NCI-H146 treated with DMSO at 0.1 percent for 48 hours (cell line): Measurements from ENCODE around the gene SENP7.
"Not testable (repeated sequence)": the region's sequence is repeated elsewhere in the genome, so short reads cannot be mapped to it uniquely, and the experiment has no call there.

ENCODE experiments used
- DNase-seq: peaks from one replicate; lab custom pipeline; 2025; ENCODE audit not compliant: unreplicated experiment; lab: John Stamatoyannopoulos, UW

SENP7 gene

DNA sequence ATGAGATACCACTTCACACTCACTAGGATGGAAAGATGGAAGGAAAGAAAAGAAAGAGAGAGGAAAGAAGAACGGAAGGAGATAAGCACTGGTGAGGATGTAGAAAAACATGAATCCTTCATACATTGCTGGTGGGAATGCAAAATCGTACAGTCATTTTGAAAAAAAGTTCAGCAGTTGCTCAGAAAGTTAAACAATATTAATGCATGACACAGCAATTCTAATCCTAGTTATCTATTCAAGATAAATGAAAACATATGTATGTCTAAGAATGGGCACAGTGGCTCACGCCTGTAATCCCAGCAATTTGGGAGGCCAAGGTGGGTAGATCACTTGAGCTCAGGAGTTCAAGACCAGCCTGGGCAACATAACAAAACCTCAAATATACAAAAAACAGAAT, 59.1 kb downstream of the SENP7 start:
- DNase-seq, result no peak

DNA sequence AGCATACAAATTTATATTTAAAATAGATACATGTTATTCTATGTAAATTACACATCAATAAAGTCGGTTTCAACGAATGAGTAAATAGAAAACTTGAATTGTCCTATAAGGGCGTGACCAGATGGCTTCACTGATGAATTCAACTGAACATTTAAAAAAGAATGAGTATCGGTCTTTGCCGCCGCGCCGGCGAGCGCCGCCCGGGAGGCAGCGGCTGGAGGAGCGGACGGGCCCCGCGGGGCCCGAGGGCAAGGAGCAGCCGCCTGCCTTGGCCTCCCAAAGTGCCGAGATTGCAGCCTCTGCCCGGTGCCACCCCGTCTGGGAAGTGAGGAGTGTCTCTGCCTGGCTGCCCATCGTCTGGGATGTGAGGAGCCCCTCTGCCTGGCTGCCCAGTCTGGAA, 74.4 kb downstream of the SENP7 start:
- not testable (repeated sequence) for DNase-seq

DNA sequence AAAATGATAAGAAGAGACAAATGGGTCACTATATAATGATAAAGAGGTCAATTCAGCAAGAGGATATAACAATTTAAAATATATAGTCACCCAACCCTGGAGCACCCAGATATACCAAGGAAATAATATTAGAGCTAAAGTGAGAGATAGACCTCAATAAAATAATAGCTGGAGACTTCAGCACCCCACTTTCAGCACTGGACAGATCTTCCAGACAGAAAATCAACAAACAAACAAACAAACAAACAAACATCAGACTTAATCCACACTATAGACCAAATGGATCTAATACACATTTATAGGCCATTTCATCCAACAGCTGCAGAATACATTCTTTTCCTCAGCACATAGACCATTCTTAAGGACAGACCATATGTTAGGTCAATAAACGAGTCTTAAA, 79.4 kb downstream of the SENP7 start:
- no peak for DNase-seq

DNA sequence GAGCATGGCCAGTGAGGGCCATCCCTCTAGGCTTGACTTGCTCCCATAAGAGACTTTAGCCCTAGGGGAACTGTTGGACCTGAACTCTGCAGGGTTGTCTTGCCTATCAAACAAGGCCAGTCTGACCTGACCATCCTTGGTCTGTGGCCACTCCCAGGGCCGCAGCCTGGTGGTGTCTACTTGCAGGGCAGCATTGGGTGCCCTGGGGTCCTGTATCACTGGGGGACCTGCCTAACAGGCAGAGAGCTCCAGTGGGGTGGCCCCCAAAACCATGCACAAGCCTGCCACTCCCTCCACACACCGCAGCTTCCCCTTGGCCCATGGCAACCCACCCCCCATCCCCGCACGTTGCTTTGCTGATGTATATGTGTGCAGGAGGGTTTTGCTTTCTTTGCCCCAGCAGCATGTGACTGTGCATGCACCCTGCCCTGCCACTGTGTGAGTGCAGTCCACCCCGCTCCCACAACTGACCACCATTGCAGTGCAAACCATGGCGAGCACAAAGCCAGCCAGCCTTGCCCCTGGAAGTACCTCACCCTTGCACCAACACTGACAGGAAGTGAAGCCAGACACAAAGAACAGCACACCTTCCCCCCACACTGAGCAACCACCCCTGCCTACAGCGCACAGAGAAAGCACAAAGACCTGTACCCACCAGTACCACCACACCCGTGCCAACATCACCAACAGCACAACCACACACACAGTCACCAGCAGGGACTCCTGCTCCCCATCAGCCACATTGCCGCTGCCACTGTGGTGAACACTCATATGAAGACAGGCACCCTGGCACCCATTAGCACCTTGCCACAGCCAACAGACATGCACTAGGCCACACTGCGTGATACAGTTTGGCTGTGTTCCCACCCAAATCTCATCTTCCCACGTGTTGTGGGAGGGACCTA, 88.8 kb downstream of the SENP7 start:
- no peak for DNase-seq

DNA sequence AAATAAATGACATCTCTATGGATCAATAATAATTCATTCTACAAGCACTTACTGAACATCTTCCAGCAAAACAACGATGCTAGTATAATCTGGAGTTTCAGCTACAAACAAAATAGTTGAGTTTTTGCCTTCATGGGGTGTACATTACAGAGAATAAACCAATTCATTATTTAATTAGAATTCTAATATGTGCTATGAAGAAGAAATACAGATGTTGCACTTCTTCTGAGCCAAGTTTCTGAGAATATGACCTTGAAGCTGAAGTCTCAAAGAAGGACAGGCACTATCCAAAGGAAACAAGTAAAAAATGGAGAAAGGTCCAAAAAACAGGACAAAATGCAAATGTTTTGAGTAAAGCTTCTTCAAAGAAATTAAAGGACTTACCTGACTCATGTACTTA, 94.2 kb downstream of the SENP7 start:
- DNase-seq, result no peak

DNA sequence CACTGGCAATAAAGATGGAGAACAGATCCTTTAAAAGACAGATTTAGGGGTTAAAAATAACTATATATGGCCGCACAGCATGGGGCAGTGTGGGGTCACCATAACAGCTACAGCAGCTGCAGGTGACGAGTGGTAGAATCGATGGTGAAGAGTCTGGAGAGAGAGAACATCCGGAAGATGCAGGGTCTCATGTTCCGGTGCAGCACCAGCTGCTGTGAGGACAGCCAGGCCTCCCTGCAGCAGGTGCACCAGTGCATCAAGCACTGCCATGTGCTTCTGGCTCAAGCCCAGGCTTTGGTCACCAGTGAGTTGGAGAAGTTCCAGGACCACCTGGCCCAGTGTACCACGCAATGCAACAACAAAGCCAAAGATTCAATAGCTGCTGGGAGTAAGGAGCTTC, 98.9 kb downstream of the SENP7 start:
- DNase-seq, result peak; percentile 50

DNA sequence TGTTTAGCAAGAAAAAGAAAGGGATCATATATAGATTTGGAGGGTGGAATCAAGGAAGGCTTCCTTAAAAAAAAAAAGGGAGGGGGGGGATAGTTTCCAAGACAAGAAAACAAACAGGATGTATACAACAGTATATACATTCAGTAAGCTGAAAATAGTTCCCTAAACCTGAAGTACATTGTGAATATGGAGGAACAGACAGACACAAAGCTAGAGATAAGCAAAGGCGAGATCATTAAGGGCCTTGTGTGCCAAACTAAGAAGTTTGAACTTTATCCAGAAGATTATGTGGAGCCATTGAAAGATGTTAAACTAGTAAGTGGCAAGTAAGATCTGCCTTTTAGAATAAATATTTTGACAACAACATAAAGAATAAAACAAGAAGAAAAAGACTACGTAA, 99.4 kb downstream of the SENP7 start:
- DNase-seq, result no peak

DNA sequence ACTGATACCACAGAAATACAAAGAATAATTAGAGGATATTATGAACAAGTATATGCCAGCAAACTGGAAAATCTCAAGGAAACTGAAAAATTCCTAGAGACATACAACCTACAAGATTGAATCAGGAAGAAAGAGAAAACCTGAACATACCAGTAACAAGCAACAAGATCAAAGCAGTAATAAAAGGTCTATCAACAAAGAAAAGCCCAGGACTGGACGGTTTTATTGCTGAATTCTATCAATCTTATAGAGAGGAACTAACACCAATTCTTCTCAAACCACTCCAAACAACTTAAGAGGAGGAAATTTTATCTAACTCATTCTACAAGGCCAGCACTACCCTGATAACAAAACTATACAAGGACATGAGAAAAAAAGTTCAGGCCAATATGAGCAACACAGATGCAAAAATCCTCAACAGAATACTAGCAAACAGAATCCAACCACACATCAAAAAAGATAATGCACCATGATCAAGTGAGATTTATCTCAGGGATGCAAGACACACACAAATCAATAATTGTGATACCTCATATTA, 121.5 kb downstream of the SENP7 start:
- DNase-seq, result no peak

DNA sequence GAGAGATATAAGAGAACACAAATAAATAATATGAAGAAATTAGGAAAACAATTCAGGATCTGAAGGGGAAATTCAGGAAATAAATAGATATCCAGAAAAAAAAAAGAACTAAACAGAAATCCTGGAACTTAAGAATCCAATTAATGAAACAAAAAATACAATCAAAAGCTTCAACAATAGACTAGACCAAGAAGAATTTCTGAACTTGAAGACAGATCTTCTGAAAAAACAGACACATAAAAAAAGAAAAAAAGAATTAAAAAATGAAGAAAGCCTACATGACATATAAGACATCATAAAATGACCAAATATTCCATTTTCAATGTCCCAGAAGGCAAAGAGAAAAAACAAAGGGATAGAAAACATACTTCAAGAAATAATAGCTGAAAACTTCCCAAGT, 124.3 kb downstream of the SENP7 start:
- DNase-seq, result no peak

DNA sequence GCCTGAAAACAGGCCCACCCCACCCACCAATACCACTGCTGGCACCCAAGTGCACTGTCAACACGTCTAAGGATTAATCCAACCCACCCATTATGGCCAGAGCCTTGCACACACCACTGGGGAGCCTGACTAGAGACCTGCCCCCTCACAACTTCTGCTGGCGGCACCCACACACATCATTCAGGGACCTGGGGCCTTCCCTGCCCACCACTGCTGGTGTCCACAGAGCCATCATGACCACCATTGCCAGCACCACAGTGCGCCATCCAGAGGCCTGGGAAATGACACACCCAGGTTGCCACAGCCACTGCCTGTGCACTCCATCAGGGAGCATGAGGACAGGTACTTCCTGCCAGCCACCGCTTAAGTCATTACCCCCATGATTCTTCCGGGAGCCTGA, 125.7 kb downstream of the SENP7 start:
- no peak for DNase-seq

DNA sequence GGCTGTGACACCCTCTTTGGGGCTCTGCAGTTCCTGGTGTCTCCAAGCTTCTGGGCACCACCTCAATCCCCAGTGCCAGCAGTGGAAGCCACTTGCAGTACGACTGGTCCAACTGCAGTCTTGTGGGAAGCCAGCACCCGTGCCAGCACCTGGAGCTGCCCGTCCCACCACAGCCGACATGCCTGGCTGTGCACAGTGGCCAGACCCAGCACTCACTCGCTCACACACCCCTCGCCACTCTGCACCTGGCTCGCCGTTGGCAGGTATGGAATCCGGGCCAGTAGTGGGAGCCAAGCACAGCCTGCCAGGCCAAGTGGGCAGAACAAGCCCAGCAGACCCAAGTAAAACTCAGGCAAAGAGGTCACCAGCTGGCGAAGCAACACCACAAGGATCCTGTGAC, 128.6 kb downstream of the SENP7 start:
- DNase-seq, result no peak

DNA sequence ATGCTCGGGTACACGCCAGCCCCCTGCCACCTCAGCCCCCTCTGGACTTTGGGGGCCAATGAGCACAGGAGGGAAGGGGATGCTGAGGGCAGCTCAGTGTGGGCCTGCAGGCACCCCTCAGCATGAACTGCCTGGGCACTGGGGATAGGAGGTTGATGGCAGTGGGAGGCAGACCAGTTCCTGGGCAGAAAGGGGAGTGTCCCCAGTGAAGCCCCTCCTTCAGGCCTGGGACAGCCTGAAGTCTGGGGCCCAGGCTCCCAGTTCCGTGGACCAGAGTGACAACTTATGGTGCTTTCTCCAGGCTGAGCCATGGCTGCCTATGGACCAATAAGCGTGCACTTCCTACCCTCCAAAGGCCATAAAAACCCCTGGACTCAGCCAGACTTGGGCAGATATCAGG, 129.4 kb downstream of the SENP7 start:
- DNase-seq, result no peak

DNA sequence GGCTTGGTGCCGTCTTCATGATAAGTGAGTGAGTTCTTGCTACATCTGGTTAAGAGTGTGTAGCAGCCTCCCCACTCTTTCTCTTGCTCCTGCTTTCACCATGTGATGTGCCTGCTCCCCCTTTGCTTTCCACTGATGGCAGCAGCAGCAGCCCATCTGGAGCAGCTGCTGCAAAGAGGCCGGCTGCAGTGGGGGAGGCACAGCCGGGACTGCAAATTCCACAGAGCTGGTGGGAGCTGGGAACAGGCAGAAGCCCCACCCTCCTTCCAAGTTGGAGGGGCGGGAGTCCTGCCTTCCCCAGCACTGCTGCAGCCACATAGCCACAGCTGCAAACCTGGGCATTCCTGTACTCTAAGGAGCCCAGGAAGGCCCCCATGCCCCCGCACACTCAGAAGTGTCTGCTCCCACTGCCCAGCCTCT, 129.8 kb downstream of the SENP7 start:
- DNase-seq, result no peak

DNA sequence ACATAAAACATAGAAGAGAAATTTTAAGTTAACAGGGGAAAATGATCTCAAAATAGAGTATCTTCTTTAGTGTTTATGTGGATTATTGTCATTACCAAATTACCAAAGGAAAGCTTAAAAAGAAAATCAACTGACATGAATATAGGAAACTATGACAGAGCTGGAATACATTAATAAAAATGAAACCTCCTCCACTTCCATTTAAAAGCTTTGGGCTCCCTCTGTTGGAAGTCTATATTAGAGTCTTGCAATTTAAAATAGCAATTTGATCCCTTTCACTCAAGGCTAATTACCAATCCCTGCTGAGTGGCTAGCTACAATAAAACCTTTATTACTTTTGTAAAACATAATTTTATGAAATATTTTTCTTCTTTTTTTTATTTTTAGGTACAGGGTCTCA, 131.2 kb downstream of the SENP7 start:
- peak; percentile 29 for DNase-seq

DNA sequence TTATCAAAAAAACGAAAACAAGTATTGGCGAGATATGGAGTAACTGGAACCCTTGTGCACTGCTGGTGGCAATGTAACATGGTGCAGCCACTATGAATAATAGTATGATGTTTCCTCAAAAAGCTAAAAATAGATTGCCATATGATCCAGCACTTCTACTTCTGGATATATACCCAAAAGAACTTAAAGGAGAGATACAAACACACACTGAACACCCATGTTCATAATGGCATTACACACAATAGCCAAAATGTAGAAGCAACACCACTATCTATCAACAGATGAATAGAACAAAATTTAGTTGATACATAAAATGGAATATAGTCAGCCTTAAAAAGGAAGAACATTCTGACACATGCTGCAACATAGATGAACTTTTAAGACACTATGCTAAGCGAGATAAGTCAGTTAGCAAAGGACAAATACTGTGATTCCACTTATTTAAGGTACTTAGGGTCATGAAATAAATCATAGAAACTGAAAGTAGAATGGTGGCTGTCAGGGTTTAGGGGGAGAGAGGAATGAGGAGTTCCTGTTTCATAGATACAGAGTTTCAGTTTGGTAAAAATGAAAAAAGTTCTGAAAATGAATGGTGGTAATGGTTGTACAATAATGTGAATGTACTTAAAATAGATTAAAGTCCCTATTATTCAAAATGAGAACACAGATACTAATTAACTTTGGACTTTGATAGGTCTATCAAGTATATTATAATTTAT, 133.2 kb downstream of the SENP7 start:
- no peak for DNase-seq

DNA sequence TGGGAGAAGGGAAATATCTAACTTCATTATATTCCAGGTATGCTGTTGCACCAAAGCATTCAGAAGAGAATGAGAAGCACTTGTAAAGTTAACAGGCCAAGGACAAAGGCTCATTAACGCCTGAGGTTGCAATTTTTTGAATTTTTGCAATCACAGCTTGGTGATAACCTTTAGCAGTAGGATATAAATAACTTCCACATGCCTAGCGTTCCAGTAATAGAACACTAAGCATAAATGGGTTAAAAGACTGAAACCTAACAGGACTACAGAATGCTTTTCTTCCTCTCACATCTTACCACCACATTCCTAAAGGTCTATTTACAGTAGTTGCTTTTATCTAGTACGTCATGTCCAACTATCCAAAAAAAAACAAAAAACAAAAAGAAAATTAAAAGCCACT, 135.2 kb downstream of the SENP7 start:
- DNase-seq, result no peak

DNA sequence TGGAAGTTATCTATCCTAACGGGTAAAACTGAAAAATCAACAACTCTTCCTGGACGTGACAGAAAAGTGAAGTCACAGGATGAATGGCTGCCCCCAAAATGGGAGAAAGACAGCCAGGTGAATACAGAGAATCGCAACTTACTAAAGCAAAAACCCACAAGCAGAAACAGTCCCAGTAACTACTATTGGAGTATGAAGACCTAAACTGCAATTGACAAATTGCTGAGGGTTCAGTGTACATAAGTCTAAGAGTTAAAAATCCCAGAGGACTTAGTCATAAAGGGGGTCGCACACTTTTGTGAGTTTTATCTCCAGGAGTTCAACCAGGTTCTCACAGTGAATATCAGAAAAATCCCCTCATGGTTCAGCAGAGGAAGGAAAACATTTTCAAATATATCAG, 135.8 kb downstream of the SENP7 start:
- DNase-seq, result no peak

DNA sequence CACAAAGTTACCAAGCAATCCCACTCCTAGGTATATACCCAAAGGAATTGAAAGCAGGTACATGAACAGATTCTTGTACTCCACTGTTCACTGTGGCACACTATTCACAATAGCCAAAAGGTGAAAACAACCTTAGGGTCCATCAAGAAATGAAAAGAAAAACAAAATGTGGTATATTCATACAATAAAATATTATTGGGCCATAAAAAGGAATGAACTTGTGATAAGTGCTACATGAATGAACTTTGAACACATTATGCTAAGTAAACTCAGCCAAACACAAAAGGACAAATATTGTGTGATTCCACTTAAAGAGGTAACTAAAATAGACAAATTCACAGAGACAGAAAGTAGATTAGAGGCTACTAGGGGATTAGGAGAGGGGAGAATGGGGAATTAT, 137.4 kb downstream of the SENP7 start:
- no peak for DNase-seq

DNA sequence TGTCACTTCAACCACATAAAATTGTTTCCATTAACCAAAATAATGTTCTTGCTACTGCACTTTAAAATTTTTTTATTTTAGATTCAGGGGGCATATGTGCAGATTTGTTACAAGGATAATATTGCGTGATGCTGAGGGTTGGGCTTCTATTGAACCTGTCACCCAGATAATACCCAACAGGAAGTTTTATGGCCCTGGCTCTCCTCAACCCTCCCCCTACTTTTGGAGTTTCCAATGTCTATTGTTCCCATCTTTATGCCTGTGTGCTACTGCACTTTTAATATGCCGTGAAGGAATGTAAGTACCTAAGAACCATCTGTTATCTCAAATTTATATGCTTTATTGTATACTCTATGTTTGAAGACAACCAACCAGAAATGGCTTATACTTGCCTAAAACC, 150.6 kb downstream of the SENP7 start:
- DNase-seq, result no peak

DNA sequence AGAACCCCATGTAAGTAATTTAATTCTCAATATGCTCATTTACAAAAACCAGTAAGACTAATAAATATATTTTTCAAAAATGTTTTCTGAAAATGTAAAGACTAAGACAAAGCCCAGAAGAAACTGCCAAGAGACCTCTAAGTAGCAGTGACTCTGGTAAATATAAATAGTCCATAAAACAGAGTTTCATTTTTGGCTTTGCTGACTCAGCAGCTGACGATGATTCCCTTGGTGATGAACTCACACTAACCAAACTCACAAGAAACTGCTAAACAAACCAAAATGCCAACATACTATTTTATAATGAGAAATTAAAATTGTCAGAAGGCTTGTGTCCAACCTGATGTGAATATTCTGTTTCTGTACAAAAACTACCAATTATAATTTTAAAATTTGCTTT, 161.2 kb downstream of the SENP7 start:
- DNase-seq, result no peak

DNA sequence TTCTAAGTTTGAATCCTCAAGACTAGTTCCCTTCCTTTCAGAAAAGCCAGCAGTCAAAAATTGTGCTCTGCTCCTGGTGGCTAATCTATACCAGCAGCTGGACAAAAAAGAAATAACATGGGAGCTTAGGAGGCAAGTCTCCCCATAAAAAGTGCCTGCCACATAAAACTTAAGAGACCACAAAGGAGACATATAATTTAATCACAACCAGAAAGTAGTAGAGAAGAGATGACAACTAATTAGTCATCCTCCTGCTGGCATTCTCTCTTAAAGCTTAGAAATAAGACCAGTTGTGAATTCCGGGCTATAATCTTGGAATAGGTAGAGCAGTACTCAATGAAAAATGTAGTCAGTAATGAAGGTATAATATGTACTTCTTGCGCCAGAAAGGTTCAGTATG, 172.4 kb downstream of the SENP7 start:
- DNase-seq, result no peak

DNA sequence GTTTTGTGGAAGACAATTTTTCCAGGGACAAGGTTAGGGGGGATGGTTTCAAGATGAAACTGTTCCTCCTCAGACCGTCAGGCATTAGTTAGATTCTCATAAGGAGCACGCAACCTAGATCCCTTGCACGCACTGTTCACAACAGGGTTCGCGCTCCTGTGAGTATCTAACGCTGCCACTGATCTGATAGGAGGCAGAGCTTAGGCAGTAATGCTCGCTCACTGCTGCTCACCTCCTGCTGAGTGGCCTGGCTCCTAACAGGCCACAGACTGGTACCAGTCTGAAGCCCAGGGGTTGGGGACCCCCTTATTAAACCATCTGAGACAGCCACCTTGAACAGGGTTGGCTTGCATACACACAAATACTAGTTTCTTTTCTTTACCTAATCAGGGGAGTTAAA, 179.1 kb downstream of the SENP7 start:
- no peak for DNase-seq
